ENCODE data around the gene DSCAM.

DNA sequence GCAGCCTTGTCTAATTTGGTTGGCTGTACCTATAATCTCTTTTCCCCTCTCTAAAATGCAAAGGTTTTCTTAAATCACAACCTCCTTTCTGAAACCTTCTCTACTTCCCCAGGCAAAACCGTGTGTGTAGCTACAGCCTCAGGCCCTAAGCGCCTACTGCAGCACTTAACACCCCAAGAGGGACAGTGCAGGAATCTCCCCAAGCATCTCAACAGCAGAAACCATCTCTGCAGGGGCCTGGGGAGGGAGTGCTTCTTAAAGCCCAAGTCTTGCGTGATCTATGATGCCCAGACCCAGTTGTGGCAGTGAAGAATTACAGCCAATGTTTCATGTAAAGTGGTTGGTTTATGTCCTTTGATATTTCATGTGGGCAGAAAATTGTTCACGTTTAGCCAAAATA lies 159.3 kb downstream of the DSCAM start:
- no peak for TF ChIP-seq CTCF (IDR thresholded peaks at IDR 0.05)
- no peak for TF ChIP-seq POLR2A (IDR thresholded peaks at IDR 0.05)

All from uterus (tissue), 2 donors.